GM19395 (cell line): Measurements from ENCODE around the gene ENTPD5.
"Not testable (repeated sequence)": the region's sequence is repeated elsewhere in the genome, so short reads cannot be mapped to it uniquely, and the experiment has no call there.

ENCODE experiments used
- ATAC-seq: cut with Tn5 transposase; IDR thresholded peaks from one replicate; pipeline ENCODE4 v1.9.1; 2021; ENCODE audit warnings: mild to moderate bottlenecking, moderate library complexity; ENCODE audit not compliant: unreplicated experiment

The ENTPD5 gene

GRCh38 chr14:73945159-73945670, 73.9 kb downstream of the ENTPD5 start:
- no peak for ATAC-seq

- no peak for ATAC-seq
These were observed 74.5 kb downstream of the ENTPD5 start for GRCh38 chr14:73944432-73945158.

GRCh38 chr14:73943083-73943482, 76.0 kb downstream of the ENTPD5 start:
- ATAC-seq = no peak

- ATAC-seq = no peak
These were observed 76.9 kb downstream of the ENTPD5 start for GRCh38 chr14:73942180-73942579.

- no peak for ATAC-seq
These were observed 82.1 kb downstream of the ENTPD5 start for GRCh38 chr14:73937012-73937411.

- ATAC-seq = no peak
These were observed 82.5 kb downstream of the ENTPD5 start for GRCh38 chr14:73936548-73936947.

GRCh38 chr14:73935666-73936065, 83.4 kb downstream of the ENTPD5 start:
- no peak for ATAC-seq

- no peak for ATAC-seq
These were observed 94.8 kb downstream of the ENTPD5 start for GRCh38 chr14:73924337-73924736.

GRCh38 chr14:73919457-73919856, 99.6 kb downstream of the ENTPD5 start:
- not testable (repeated sequence) for ATAC-seq

GRCh38 chr14:73916324-73916723, 102.8 kb downstream of the ENTPD5 start:
- no peak for ATAC-seq

GRCh38 chr14:73913256-73913655, 105.8 kb downstream of the ENTPD5 start:
- ATAC-seq = no peak

- no peak for ATAC-seq
These were observed 109.4 kb downstream of the ENTPD5 start for GRCh38 chr14:73909681-73910080.
